Muscle of back (tissue), 11 donors: Measurements from ENCODE around the gene SAMD11. TPM values are rescaled to one million over a fixed set of nuclear protein-coding genes. Genes with fewer than 3 reads are reported as not detected.

Experiments
- DNase-seq, 3 donors: peaks; one replicate each; pipeline versions ENCODE4 v3.0.0 to v3.0.0-alpha.2; 2013
- polyA plus RNA-seq, 10 donors: library from polyadenylated mRNA; unstranded; fragments of 120-200 nt; gene quantifications; one replicate each; pipeline ENCODE4 v1.2.1, GENCODE V29; 2013; ENCODE audit not compliant: insufficient read length in 10 of 10

Gene SAMD11
- polyA plus RNA-seq, 10 donors, result 1.7 to 11.4 (median 4.4) TPM

- peak; percentile 80 to 96 (median 91) for DNase-seq
Measured at GRCh38 chr1:904310-904950, 19.3 kb upstream of the SAMD11 start.

DNA sequence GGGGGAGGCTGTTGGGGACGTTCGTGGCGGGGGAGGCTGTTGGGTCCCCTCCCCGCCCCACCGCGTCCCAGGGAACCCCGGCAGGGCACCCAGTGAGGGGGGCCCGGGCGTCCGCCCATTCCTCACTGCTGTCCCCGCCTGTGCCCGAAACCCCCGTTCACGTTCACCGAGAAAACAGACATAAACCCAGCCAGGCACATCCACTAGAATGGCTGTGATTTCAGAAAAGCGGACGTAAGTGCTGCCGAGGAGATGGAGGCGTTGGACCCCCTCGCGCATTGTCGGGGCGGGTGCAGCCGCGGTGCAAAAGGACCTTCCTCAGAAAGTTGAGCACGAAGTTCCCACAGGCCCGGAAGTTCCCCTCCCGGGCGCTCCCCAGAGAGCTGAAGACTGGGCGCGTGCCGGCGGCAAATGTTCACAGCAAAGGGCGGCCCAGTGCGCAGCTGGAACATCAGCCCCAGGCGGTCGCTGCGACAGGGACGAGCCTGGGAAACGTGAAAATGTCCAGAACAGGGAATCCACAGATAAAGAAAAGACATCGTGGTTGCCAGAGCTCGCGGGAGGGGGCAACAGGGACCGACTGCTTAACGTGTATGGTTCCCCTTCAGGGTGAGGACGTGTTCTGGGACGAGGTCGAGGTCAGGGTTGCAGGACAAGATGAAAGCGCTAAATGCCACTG lies 18.5 kb upstream of the SAMD11 start:
- peak in 1 of 3 donors; percentile 79 for DNase-seq

GRCh38 chr1:905811-906599 lies 17.7 kb upstream of the SAMD11 start:
- peak in 1 of 3 donors; percentile 24 for DNase-seq

DNA sequence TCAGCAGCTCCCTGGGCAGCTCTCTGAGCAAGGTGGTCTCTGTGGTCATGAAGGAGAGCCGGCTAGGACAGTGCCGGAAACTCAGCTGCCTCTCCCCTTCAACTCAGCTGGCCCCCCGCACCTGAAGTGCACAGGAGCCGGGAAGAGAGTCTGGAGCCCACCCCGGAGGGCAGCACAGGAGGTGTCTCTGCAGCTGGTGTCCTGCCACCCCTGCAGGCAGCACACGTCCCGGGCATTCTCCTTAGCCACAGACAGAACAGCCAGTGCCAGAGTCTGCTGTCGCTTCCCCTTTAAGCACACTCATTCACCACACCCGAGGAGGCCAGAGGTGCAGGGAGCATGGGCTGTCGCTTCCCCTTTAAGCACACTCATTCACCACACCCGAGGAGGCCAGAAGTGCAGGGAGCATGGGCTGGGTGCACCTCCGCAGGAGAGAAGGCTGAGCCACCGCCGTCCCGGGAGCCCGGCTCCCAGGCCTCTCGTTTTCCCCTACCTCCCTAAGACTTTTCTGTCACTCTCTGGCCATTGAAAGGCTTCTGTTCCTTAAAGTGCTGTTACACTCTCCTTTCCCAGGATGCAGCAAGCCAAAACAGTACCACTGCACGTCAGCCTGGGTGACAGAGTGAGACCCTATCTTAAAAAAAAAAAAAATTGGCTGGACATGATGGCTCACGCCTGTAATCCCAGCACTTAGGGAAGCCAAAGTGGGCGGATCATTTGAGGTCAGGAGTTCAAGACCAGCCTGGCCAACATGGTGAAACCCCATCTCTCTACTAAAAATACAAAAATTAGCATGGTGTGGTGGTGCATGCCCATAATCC lies 16.9 kb upstream of the SAMD11 start:
- DNase-seq, result peak in 1 of 3 donors; percentile 20

DNA sequence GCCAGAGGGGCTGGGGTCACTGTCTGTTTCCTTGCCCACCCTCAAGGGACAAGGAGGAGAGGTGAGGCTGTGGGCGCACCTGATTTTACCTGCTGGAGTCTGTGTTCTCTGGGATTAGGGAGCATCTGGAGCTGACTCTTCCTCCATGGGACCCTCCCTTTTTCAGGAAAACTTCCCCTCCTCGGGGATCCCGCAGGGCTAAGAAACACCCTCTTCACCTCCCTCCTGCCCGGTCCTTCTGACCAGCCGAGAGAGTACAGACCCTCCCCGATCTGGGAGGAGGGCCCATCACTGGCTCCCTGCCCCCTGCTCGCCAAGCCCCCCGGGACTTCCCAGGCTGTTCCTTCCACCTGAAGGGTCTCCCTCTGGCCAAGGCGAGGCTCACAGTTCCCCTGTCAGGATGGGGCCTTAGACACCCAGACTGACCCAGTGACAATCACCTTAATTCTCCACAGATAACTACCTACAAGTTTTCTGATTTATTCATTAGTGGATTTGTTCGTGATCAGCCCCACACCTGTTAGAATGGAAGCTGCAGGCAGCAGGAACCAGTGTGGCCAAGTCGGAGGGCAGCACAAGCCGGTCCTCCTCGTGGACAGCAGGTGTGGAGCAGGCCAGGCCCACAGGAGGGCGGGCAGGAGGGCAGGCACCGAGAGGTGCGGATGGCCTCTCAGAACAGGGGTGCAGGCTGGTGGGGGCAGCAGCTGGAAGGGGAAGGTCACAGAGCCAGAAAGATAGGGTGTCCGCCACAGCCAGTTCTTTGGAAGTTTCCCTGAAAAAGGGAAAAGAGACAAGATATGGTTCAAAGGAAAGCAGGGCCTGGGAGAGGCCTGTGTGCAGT lies 15.9 kb upstream of the SAMD11 start:
- peak in 1 of 3 donors; percentile 4 for DNase-seq

DNA sequence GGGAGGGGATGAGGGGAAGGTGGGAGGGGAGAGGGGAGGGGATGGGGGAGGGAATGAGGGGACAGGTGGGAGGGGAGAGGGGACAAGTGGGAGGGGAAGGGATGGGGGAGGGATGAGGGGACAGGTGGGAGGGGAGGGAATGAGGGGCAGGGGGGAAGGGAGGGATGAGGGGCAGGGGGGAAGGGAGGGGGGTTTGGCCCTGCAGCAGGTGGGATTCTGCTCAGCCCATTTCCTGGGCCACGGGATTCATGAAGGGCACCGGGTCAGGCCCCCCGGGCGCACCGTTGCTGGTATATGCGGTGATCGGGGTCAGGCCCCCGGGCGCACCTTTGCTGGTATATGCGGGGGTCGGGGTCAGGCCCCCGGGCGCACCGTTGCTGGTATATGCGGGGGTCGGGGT lies 15.1 kb upstream of the SAMD11 start:
- no peak for DNase-seq

- peak in 1 of 3 donors; percentile 2 for DNase-seq
Measured at GRCh38 chr1:909861-910310, 13.8 kb upstream of the SAMD11 start.

DNA sequence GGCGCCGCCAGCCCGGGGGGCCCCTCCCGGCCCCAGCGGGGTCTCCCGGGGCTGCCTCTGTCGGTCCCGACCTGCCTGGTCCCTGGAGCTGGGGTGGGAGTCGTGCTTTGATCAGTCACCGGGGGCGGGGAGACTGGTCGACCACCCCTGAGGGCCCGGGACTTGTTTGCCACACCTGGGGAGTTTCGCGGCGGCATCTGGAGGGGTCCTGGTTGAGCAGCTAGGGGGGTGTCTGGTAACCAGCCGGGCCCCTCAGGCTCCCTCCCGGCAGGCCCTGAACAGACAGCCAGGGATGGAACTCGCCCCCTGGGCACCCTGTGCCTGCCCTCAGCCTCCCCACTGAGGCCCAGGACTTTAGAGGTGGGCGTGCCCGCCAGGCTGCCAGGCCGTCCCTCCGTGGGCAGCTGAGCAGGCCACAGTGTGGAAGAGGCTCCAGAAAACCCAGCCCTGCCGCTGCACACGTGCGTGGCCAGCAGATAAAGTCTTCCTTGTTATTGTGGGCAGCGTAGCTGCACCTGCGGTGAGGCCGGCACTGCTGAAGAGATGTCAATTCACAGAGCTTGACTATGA lies 13.3 kb upstream of the SAMD11 start:
- DNase-seq, result peak in 1 of 3 donors; percentile 20

GRCh38 chr1:910881-911721 lies 12.6 kb upstream of the SAMD11 start:
- peak in 2 of 3 donors; percentile 9 to 37 for DNase-seq

GRCh38 chr1:911875-912739 lies 11.6 kb upstream of the SAMD11 start:
- DNase-seq, result peak in 1 of 3 donors; percentile 31

GRCh38 chr1:912740-913301 lies 10.9 kb upstream of the SAMD11 start:
- DNase-seq, result peak in 1 of 3 donors; percentile 27

GRCh38 chr1:913491-914130 lies 10.1 kb upstream of the SAMD11 start:
- peak in 1 of 3 donors; percentile 11 for DNase-seq

GRCh38 chr1:914131-914890 lies 9.4 kb upstream of the SAMD11 start:
- DNase-seq, result peak in 1 of 3 donors; percentile 3

DNA sequence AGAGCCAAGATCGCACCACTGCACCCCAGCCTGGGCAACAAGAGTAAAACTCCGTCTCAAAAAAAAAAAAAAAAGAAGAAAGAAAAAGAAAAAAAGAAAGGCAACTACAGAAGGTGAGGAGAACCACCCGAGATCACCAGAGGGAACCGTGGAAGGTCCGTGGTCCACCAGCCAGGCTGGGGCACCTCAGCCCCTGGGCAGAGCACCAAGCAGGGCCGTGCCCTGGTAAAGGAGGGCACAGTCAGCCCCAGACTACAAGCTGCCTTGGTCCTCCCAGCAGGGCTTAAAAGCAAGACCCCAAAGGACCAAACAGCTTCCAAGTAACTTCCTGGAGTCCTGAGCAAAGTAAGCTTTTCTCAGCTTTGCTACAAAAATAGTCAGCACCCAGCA lies 8.8 kb upstream of the SAMD11 start:
- no peak for DNase-seq

GRCh38 chr1:915295-916172 lies 8.2 kb upstream of the SAMD11 start:
- peak in 1 of 3 donors; percentile 4 for DNase-seq
